Suprapubic skin (tissue), 4 donors: ENCODE results near the gene GIT2. TPM values are rescaled to one million over a fixed set of nuclear protein-coding genes. Genes with fewer than 3 reads are reported as not detected.

Experiments used
- DNase-seq, 2 donors: peaks; one replicate each; pipeline ENCODE4 v3.0.0-alpha.2; 2019; ENCODE audit warnings: low spot score in 2 of 2
- H3K27ac ChIP-seq: fragments of 200-600 bp; sonication (generic); one replicate; pipeline ENCODE4 v1.5.1; 2019
- H3K27me3 ChIP-seq: fragments of 200-600 bp; sonication (generic); one replicate; pipeline ENCODE4 v1.5.1; 2019
- H3K36me3 ChIP-seq: fragments of 200-600 bp; sonication (generic); one replicate; pipeline ENCODE4 v1.5.1; 2019
- H3K4me1 ChIP-seq: fragments of 200-600 bp; sonication (generic); one replicate; pipeline ENCODE4 v1.5.1; 2019
- H3K4me3 ChIP-seq: fragments of 200-600 bp; sonication (generic); one replicate; pipeline ENCODE4 v1.5.1; 2019; ENCODE audit warnings: mild to moderate bottlenecking
- H3K9me3 ChIP-seq: fragments of 200-600 bp; sonication (generic); one replicate; pipeline ENCODE4 v1.5.1; 2019
- EP300 ChIP-seq: sonication (generic); formaldehyde crosslinking; IDR thresholded peaks from one replicate; pipeline ENCODE4 v1.6.1; 2017; ENCODE audit warnings: antibody characterized with exemption
- POLR2A ChIP-seq, 2 donors: fragments of 450-650 bp; IDR thresholded peaks; one replicate each; pipeline ENCODE4 v1.6.1; 2017; ENCODE audit warnings: antibody characterized with exemption in 2 of 2, mild to moderate bottlenecking in 2 of 2, moderate library complexity in 2 of 2
- POLR2AphosphoS5 ChIP-seq, 3 donors: sonication (generic); formaldehyde crosslinking; IDR thresholded peaks; one replicate each; pipeline ENCODE4 v1.6.1; 2017; ENCODE audit warnings: antibody characterized with exemption in 3 of 3
- WGBS: methylation state at CpG from one replicate; pipeline ENCODE4 v1.1.5; 2018; 5-methylcytosine and 5-hydroxymethylcytosine counted together
- total RNA-seq, 4 donors: library from RNA; depleted of rRNA; stranded (reverse); fragments of >200 nt; gene quantifications; one replicate each; pipeline ENCODE4 v1.1.0, GENCODE V29; 2016
- TF ChIP-seq, protein P1 (sequence below), 2 donors: fragments of 200-600 bp in 1 of 2; fragments of 450-650 bp in 1 of 2; sonication (generic) in 1 of 2; IDR thresholded peaks; one replicate each; pipeline ENCODE4 v1.5.1; 2016 to 2019; ENCODE audit warnings: antibody characterized with exemption in 2 of 2, mild to moderate bottlenecking in 1 of 2, moderate library complexity in 1 of 2

GIT2 gene
- total RNA-seq, 4 donors from 2014 or later, result 19.4 to 60.6 (median 35.0) TPM

DNA sequence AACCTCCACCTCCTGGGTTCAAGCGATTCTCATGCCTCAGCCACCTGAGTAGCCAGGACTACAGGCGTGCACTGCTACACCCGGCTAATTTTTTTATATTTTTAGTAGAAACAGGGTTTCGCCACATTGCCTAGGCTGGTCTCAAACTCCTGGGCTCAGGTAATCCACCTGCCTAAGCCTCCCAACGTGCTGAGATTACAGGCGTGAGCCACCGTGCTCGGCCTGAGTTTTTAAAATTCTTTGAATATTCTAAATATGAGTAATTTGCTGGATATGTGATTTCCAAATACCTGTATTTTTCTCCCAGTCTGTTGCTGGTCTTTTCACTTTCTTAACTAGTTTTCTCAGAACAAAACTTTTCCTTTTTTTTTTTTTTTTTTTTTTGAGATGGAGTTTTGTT is 27.4 kb downstream of the GIT2 start:
- no peak overlapping the region for H3K27ac ChIP-seq
- peaks cover 94% of the 10 kb centered on the region for H3K36me3 ChIP-seq
- TF ChIP-seq, protein P1, sequence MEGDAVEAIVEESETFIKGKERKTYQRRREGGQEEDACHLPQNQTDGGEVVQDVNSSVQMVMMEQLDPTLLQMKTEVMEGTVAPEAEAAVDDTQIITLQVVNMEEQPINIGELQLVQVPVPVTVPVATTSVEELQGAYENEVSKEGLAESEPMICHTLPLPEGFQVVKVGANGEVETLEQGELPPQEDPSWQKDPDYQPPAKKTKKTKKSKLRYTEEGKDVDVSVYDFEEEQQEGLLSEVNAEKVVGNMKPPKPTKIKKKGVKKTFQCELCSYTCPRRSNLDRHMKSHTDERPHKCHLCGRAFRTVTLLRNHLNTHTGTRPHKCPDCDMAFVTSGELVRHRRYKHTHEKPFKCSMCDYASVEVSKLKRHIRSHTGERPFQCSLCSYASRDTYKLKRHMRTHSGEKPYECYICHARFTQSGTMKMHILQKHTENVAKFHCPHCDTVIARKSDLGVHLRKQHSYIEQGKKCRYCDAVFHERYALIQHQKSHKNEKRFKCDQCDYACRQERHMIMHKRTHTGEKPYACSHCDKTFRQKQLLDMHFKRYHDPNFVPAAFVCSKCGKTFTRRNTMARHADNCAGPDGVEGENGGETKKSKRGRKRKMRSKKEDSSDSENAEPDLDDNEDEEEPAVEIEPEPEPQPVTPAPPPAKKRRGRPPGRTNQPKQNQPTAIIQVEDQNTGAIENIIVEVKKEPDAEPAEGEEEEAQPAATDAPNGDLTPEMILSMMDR (IDR thresholded peaks at IDR 0.05), result no peak
- TF ChIP-seq POLR2A (IDR thresholded peaks at IDR 0.05) (no peak), POLR2AphosphoS5 (IDR thresholded peaks at IDR 0.05) (no peak), EP300 (no peak)
- H3K9me3 ChIP-seq, result no peaks in the 10 kb centered on the region
- no peaks in the 10 kb centered on the region for H3K27me3 ChIP-seq
- no peak overlapping the region for H3K4me3 ChIP-seq
- DNase-seq, result no peak
- 98% methylated on average over 8 of the region's 8 CpGs for WGBS
- H3K4me1 ChIP-seq, result no peaks in the 10 kb centered on the region

GRCh38 chr12:109968032-109968420 is 28.1 kb downstream of the GIT2 start:
- no peak overlapping the region for H3K27ac ChIP-seq
- WGBS, result 89% methylated on average over 2 of the region's 2 CpGs
- peaks cover 91% of the 10 kb centered on the region for H3K36me3 ChIP-seq

GRCh38 chr12:109967383-109968031 is 28.7 kb downstream of the GIT2 start:
- Histone ChIP-seq H3K27me3 (no peaks in the 10 kb centered on the region), H3K4me3 (no peak overlapping the region), H3K27ac (no peak overlapping the region), H3K36me3 (peaks cover 92% of the 10 kb centered on the region), H3K4me1 (no peaks in the 10 kb centered on the region), H3K9me3 (no peaks in the 10 kb centered on the region)
- 84% methylated on average over 8 of the region's 8 CpGs for WGBS
- DNase-seq, result no peak
- TF ChIP-seq EP300 (no peak), POLR2A (IDR thresholded peaks at IDR 0.05) (no peak), POLR2AphosphoS5 (IDR thresholded peaks at IDR 0.05) (no peak)
- TF ChIP-seq, protein P1 (IDR thresholded peaks at IDR 0.05), result no peak

More at GRCh38 chr12:109968032-109968420, 28.1 kb downstream of the GIT2 start:
- Histone ChIP-seq H3K9me3 (no peaks in the 10 kb centered on the region), H3K4me3 (no peak overlapping the region), H3K27me3 (no peaks in the 10 kb centered on the region), H3K4me1 (no peaks in the 10 kb centered on the region)
- DNase-seq, result no peak
- TF ChIP-seq POLR2A (IDR thresholded peaks at IDR 0.05) (no peak), POLR2AphosphoS5 (IDR thresholded peaks at IDR 0.05) (no peak), EP300 (no peak)
- TF ChIP-seq, protein P1 (IDR thresholded peaks at IDR 0.05), result no peak

DNA sequence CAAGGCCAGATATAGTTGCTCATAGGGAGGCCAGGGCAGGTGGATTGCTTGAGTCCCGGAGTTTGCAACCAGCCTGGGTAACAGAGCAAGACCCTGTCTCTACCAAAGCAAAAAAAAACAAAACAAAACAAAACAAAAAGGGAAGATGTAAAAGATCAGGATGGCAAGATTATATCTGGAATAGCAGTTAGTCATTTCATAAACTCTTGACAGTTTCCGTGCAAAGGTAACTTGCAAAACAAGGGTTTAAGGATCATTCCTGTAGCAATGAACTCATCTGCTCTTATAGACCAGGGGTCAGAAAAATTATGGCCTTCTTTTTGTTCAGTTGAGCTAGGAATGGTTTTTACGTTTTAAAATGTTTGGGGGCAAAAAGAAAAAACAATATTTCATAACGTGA is 29.6 kb downstream of the GIT2 start:
- H3K4me3 ChIP-seq, result no peak overlapping the region
- no peak overlapping the region for H3K27ac ChIP-seq
- H3K36me3 ChIP-seq, result peaks cover 94% of the 10 kb centered on the region
- H3K9me3 ChIP-seq, result no peaks in the 10 kb centered on the region
- TF ChIP-seq POLR2A (IDR thresholded peaks at IDR 0.05) (no peak), POLR2AphosphoS5 (IDR thresholded peaks at IDR 0.05) (no peak), EP300 (no peak)
- TF ChIP-seq, protein P1 (IDR thresholded peaks at IDR 0.05), result no peak
- WGBS, result 89% methylated on average over 4 of the region's 4 CpGs
- no peaks in the 10 kb centered on the region for H3K27me3 ChIP-seq
- no peaks in the 10 kb centered on the region for H3K4me1 ChIP-seq
- DNase-seq, result no peak

GRCh38 chr12:109963743-109964429 is 32.3 kb downstream of the GIT2 start:
- peaks cover 90% of the 10 kb centered on the region for H3K36me3 ChIP-seq
- DNase-seq, result no peak
- 73% methylated on average over 4 of the region's 4 CpGs for WGBS

More at GRCh38 chr12:109963743-109964429, 32.3 kb downstream of the GIT2 start:
- Histone ChIP-seq H3K9me3 (no peaks in the 10 kb centered on the region), H3K4me1 (no peaks in the 10 kb centered on the region), H3K4me3 (no peak overlapping the region), H3K27me3 (no peaks in the 10 kb centered on the region), H3K27ac (no peak overlapping the region)
- no peak for TF ChIP-seq POLR2AphosphoS5 (IDR thresholded peaks at IDR 0.05)
- TF ChIP-seq POLR2A (IDR thresholded peaks at IDR 0.05), result no peak
- TF ChIP-seq, protein P1 (IDR thresholded peaks at IDR 0.05), result no peak
- no peak for TF ChIP-seq EP300
